ENCODE measurements around the gene HS3ST3A1. TPM values are rescaled to one million over a fixed set of nuclear protein-coding genes. Genes with fewer than 3 reads are reported as not detected.

The HS3ST3A1 gene
- total RNA-seq, 1 experiment from 2014 or later, result not detected

DNA sequence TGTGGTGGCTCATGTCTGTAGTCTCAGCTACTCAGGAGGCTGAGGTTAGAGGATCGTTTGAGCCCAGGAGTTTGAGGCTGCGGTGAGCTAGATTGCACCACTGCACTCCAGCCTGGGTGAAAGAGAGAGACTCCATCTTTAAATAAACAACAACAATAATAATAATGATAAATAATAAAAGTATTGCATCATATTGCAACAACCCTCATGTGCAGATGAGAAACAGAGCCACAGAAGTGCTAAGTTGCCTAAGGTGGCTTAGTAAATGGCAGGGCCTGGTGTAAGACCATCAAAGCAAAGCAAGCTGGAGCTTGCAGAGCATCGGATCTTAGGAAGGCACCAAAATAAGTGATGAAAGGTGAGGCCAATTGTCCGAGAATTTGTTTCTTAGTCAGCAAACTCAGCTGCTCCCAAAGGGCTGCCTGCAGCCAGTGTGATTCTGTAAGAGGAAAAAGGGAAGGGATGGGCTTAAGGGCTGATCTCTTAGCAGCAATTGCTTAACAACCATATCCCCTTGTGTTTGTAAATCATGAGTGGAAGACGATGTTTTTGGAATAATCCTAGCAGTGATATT, 45.3 kb upstream of the HS3ST3A1 start:
- TF ChIP-seq, protein P1, sequence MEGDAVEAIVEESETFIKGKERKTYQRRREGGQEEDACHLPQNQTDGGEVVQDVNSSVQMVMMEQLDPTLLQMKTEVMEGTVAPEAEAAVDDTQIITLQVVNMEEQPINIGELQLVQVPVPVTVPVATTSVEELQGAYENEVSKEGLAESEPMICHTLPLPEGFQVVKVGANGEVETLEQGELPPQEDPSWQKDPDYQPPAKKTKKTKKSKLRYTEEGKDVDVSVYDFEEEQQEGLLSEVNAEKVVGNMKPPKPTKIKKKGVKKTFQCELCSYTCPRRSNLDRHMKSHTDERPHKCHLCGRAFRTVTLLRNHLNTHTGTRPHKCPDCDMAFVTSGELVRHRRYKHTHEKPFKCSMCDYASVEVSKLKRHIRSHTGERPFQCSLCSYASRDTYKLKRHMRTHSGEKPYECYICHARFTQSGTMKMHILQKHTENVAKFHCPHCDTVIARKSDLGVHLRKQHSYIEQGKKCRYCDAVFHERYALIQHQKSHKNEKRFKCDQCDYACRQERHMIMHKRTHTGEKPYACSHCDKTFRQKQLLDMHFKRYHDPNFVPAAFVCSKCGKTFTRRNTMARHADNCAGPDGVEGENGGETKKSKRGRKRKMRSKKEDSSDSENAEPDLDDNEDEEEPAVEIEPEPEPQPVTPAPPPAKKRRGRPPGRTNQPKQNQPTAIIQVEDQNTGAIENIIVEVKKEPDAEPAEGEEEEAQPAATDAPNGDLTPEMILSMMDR (IDR thresholded peaks at IDR 0.05; ENCODE audit: insufficient read depth in 1 of 2, low read depth in 1 of 2, low read length in 1 of 2, severe bottlenecking in 1 of 2, unreplicated experiment in 1 of 2), result no peak
- Histone ChIP-seq H3K4me1 (no peaks in the 10 kb centered on the region), H3K4me3 (ENCODE audit: low read depth, low read length) (no peak overlapping the region), H3K27me3 (replicated peaks; ENCODE audit: control insufficient read depth, insufficient read depth, low read length) (no peaks in the 10 kb centered on the region), H3K9me3 (no peaks in the 10 kb centered on the region), H3K36me3 (ENCODE audit: control insufficient read depth, insufficient read depth, low read length) (no peaks in the 10 kb centered on the region)
- BruUV-seq (replicated peaks), result no TSS peak
- Mint-ChIP-seq H3K27ac (ENCODE audit: unreplicated experiment) (no peak overlapping the region), H3K9me3 (ENCODE audit: unreplicated experiment) (no peaks in the 10 kb centered on the region), H3K4me1 (ENCODE audit: low read depth, unreplicated experiment) (no peaks in the 10 kb centered on the region), H3K36me3 (ENCODE audit: insufficient read depth, unreplicated experiment) (no peaks in the 10 kb centered on the region), H3K27me3 (ENCODE audit: insufficient read depth, unreplicated experiment) (no peaks in the 10 kb centered on the region), H3K4me3 (ENCODE audit: unreplicated experiment) (no peak overlapping the region)
- DNase-seq, result no peak
- ChIA-PET CTCF (no interaction called here), POLR2A (no interaction called here)
- intact Hi-C loops (cut with micrococcal nuclease; ENCODE audit: unreplicated experiment), result no loop called here

DNA sequence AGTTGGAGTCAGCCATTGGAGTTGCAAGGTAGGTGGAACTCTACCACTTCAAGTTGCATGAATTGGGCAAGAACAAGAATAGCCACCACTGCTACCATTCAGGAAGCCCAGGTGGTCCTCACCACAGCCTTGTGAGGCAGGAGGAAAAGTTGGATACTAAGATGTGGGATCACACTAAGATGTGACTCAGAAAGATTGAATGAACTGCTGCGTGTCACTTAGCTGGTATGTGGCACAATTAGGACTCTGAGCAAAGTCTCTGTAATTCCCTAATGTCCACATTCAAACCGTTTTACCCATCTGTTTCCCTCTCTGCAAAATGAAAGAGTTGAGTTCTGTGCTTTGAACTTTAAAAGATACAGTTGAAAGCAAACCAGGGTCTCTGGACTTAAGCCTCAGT, 44.7 kb upstream of the HS3ST3A1 start:
- no peak overlapping the region for H3K4me3 ChIP-seq (ENCODE audit: low read depth, low read length)
- H3K27ac Mint-ChIP-seq (ENCODE audit: unreplicated experiment), result no peak overlapping the region
- no peaks in the 10 kb centered on the region for H3K4me1 Mint-ChIP-seq (ENCODE audit: low read depth, unreplicated experiment)
- no peaks in the 10 kb centered on the region for H3K4me1 ChIP-seq
- no peaks in the 10 kb centered on the region for H3K36me3 ChIP-seq (ENCODE audit: control insufficient read depth, insufficient read depth, low read length)
- no peaks in the 10 kb centered on the region for H3K27me3 Mint-ChIP-seq (ENCODE audit: insufficient read depth, unreplicated experiment)
- intact Hi-C loops (cut with micrococcal nuclease; ENCODE audit: unreplicated experiment), result no loop called here
- no peaks in the 10 kb centered on the region for H3K9me3 Mint-ChIP-seq (ENCODE audit: unreplicated experiment)
- ChIA-PET CTCF (no interaction called here), POLR2A (no interaction called here)
- no peak overlapping the region for H3K4me3 Mint-ChIP-seq (ENCODE audit: unreplicated experiment)
- H3K27me3 ChIP-seq (replicated peaks; ENCODE audit: control insufficient read depth, insufficient read depth, low read length), result no peaks in the 10 kb centered on the region
- no peaks in the 10 kb centered on the region for H3K36me3 Mint-ChIP-seq (ENCODE audit: insufficient read depth, unreplicated experiment)
- DNase-seq, result no peak
- no peaks in the 10 kb centered on the region for H3K9me3 ChIP-seq
- TF ChIP-seq, protein P1 (IDR thresholded peaks at IDR 0.05; ENCODE audit: insufficient read depth in 1 of 2, low read depth in 1 of 2, low read length in 1 of 2, severe bottlenecking in 1 of 2, unreplicated experiment in 1 of 2), result no peak
- BruUV-seq (replicated peaks), result no TSS peak

DNA sequence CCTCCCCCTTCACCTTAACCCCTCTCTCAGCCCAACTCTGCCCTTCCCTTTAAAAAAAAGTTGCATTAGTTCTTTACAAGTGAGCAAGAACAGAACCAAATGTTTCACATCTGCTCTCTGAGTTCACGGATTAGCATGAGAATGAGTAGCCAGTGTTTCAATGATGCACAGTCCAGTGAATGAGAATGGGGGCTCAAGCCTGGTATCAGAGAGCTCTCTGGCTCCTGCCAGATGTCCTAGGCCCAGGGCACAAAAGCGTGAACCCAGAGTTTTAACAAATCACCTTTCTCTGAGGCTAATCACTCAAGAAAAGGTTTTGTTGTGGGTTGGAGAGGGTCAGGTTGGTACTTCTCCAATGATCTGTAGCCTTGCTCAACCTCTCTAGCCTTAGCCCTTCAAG, 41.5 kb upstream of the HS3ST3A1 start:
- CTCF ChIA-PET, result no interaction called here
- Mint-ChIP-seq H3K4me1 (ENCODE audit: low read depth, unreplicated experiment) (no peaks in the 10 kb centered on the region), H3K27me3 (ENCODE audit: insufficient read depth, unreplicated experiment) (no peaks in the 10 kb centered on the region), H3K27ac (ENCODE audit: unreplicated experiment) (no peak overlapping the region), H3K9me3 (ENCODE audit: unreplicated experiment) (no peaks in the 10 kb centered on the region), H3K36me3 (ENCODE audit: insufficient read depth, unreplicated experiment) (no peaks in the 10 kb centered on the region), H3K4me3 (ENCODE audit: unreplicated experiment) (no peak overlapping the region)
- TF ChIP-seq, protein P1 (IDR thresholded peaks at IDR 0.05; ENCODE audit: insufficient read depth in 1 of 2, low read depth in 1 of 2, low read length in 1 of 2, severe bottlenecking in 1 of 2, unreplicated experiment in 1 of 2), result no peak
- no peaks in the 10 kb centered on the region for H3K27me3 ChIP-seq (replicated peaks; ENCODE audit: control insufficient read depth, insufficient read depth, low read length)
- intact Hi-C loops (cut with micrococcal nuclease; ENCODE audit: unreplicated experiment), result no loop called here
- no peak for DNase-seq
- H3K4me1 ChIP-seq, result no peaks in the 10 kb centered on the region
- H3K9me3 ChIP-seq, result no peaks in the 10 kb centered on the region
- POLR2A ChIA-PET, result no interaction called here
- H3K4me3 ChIP-seq (ENCODE audit: low read depth, low read length), result no peak overlapping the region
- no peaks in the 10 kb centered on the region for H3K36me3 ChIP-seq (ENCODE audit: control insufficient read depth, insufficient read depth, low read length)
- BruUV-seq (replicated peaks), result no TSS peak

Data from Caco-2 (cell line).